Chondrocyte (in vitro differentiated cells): ENCODE data around the gene UBN1. TPM values are rescaled to one million over a fixed set of nuclear protein-coding genes. Genes with fewer than 3 reads are reported as not detected.
A peak's percentile ranks its signal among the peaks of the same experiment; 100 is the strongest.

ENCODE experiments used
- DNase-seq: peaks from one replicate; pipeline ENCODE4 v3.0.0; 2021; ENCODE audit warnings: mixed read lengths, low spot score
- H3K27ac Mint-ChIP-seq: one replicate; pipeline ENCODE4 v1.8.0; 2021; ENCODE audit warnings: mild to moderate bottlenecking, moderate library complexity, mixed read lengths; ENCODE audit not compliant: unreplicated experiment
- H3K27me3 Mint-ChIP-seq: 2 replicates; pipeline ENCODE4 v1.8.0; 2021; ENCODE audit warnings: low read depth, mixed read lengths
- H3K36me3 Mint-ChIP-seq: 2 replicates; pipeline ENCODE4 v1.8.0; 2021; ENCODE audit warnings: low read depth, mixed read lengths
- H3K4me1 Mint-ChIP-seq: 2 replicates; pipeline ENCODE4 v1.8.0; 2021; ENCODE audit warnings: low read depth, mild to moderate bottlenecking, mixed read lengths
- H3K4me3 Mint-ChIP-seq: one replicate; pipeline ENCODE4 v1.8.0; 2021; ENCODE audit warnings: mild to moderate bottlenecking, moderate library complexity, mixed read lengths; ENCODE audit not compliant: unreplicated experiment
- H3K9me3 Mint-ChIP-seq: 2 replicates; pipeline ENCODE4 v1.8.0; 2021; ENCODE audit warnings: low read depth, mixed read lengths
- CTCF ChIP-seq: fragments of 200-600 bp; sonication (generic); IDR thresholded peaks from 2 replicates; pipeline ENCODE4 v1.5.0; 2021; ENCODE audit warnings: antibody characterized with exemption, mild to moderate bottlenecking, moderate library complexity
- total RNA-seq: library from RNA; stranded (reverse); gene quantifications from 3 replicates; pipeline ENCODE4 v1.2.1, GENCODE V29; 2021

UBN1 gene
- total RNA-seq, 1 donor from 2014 or later = 40.1 TPM

DNA sequence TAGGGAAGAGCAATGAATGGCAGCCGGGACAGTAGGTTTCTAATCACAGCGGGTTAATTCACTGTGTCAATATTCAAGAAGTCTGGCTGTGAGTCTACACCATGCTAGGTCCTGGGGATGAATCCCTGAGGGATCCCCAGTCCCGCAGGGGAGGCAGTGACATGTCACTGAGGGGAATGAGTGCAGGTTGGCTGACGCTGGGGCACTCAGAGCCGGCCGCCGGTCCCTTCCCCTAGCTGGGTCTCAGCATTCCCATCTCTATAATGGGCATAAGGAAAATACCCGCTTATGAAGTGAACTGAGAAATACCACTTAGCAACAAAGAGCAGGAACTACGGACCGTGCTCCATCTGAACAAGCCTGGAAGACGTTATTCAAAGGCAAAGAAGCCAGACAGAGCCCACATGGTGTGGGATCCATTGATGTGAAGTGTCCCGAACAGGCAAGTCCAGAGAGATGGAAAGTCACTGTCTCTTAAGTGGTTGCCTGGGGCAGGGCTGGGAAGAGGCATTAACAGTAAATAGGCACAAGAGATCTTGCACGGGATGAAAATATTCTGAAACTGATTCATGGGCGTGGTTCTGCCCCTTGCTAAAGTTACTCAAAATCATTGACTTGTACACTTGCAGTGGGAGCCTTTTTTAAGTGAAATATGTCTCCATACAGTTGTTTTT is 57.8 kb downstream of the UBN1 start:
- H3K4me3 Mint-ChIP-seq = no peak overlapping the region
- no peak for DNase-seq
- H3K27me3 Mint-ChIP-seq = peaks cover 23% of the 10 kb centered on the region
- no peaks in the 10 kb centered on the region for H3K9me3 Mint-ChIP-seq
- H3K36me3 Mint-ChIP-seq = no peaks in the 10 kb centered on the region
- no peak overlapping the region for H3K27ac Mint-ChIP-seq
- TF ChIP-seq CTCF = no peak
- no peaks in the 10 kb centered on the region for H3K4me1 Mint-ChIP-seq

DNA sequence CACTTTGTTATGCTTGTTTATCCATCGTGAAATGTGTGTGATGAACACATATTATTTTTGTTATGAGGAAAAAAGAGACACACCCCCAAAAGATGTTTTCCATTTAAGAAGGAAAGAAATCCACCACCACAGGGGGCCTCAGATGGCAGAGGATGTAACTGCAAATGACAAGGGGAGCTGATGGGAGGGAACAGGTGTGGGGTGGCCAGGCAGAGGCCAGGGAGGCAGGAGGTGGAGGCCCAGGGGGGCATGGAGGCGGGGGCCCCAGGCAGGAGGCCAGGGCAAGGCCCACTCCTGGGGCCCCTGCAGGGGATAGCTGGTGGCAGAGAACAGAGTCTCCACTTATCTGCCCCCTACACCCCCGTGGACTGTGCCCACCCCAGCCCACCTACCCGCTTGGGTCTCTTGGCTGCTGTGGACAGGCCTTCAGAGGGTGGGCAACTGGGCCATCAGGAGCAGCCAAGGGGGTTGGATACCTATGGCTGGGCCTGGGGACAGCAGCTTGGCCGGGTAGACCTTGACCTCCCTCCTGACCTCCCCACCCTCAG is 61.6 kb downstream of the UBN1 start:
- TF ChIP-seq CTCF = no peak
- Mint-ChIP-seq H3K36me3 (no peaks in the 10 kb centered on the region), H3K27ac (no peak overlapping the region), H3K4me3 (no peak overlapping the region), H3K9me3 (no peaks in the 10 kb centered on the region), H3K4me1 (peaks cover 7% of the 10 kb centered on the region), H3K27me3 (peaks cover 14% of the 10 kb centered on the region)
- no peak for DNase-seq

GRCh38 chr16:4909825-4910224 is 62.5 kb downstream of the UBN1 start:
- peak; percentile 23 for TF ChIP-seq CTCF
- DNase-seq = no peak
- no peaks in the 10 kb centered on the region for H3K36me3 Mint-ChIP-seq
- H3K27ac Mint-ChIP-seq = no peak overlapping the region
- peaks cover 5% of the 10 kb centered on the region for H3K27me3 Mint-ChIP-seq
- H3K9me3 Mint-ChIP-seq = no peaks in the 10 kb centered on the region
- no peak overlapping the region for H3K4me3 Mint-ChIP-seq
- H3K4me1 Mint-ChIP-seq = peaks cover 7% of the 10 kb centered on the region

- peaks cover 14% of the 10 kb centered on the region for H3K4me1 Mint-ChIP-seq
- no peak overlapping the region for H3K27ac Mint-ChIP-seq
Observed at GRCh38 chr16:4910828-4911227, 63.5 kb downstream of the UBN1 start.

GRCh38 chr16:4911970-4912386 is 64.7 kb downstream of the UBN1 start:
- H3K27me3 Mint-ChIP-seq = no peaks in the 10 kb centered on the region

More at GRCh38 chr16:4910828-4911227, 63.5 kb downstream of the UBN1 start:
- DNase-seq = no peak
- H3K4me3 Mint-ChIP-seq = no peak overlapping the region
- no peaks in the 10 kb centered on the region for H3K36me3 Mint-ChIP-seq
- no peak for TF ChIP-seq CTCF
- no peaks in the 10 kb centered on the region for H3K27me3 Mint-ChIP-seq
- H3K9me3 Mint-ChIP-seq = no peaks in the 10 kb centered on the region

More at GRCh38 chr16:4911970-4912386, 64.7 kb downstream of the UBN1 start:
- Mint-ChIP-seq H3K4me1 (peaks cover 18% of the 10 kb centered on the region), H3K4me3 (no peak overlapping the region), H3K36me3 (no peaks in the 10 kb centered on the region), H3K27ac (no peak overlapping the region), H3K9me3 (no peaks in the 10 kb centered on the region)
- DNase-seq = no peak
- TF ChIP-seq CTCF = no peak
